Stomach (tissue), 9 donors: Measurements from ENCODE around the gene ATP2C1. TPM values are rescaled to one million over a fixed set of nuclear protein-coding genes. Genes with fewer than 3 reads are reported as not detected.

Experiments
- DNase-seq, 2 donors: peaks; one replicate each; pipeline versions ENCODE4 v3.0.0 to v3.0.0-alpha.2; 2013 to 2019
- H3K27ac ChIP-seq, 5 donors: fragments of 200-600 bp in 4 of 5; sonication (generic) in 4 of 5; one replicate each; pipeline ENCODE4 v1.5.1; 2013 to 2019; ENCODE audit warnings: mild to moderate bottlenecking in 1 of 5, moderate library complexity in 1 of 5
- H3K27me3 ChIP-seq, 3 donors: fragments of 200-600 bp; sonication (generic); one replicate each; pipeline ENCODE4 v1.5.1; 2017 to 2019; ENCODE audit warnings: mixed run types in 1 of 3
- H3K36me3 ChIP-seq, 4 donors: fragments of 200-600 bp; sonication (generic); 1 replicate in 3 of 4; 2 replicates in 1 of 4; pipeline ENCODE4 v1.5.1; 2016 to 2019
- H3K4me1 ChIP-seq, 4 donors: fragments of 200-600 bp; sonication (generic); one replicate each; pipeline ENCODE4 v1.5.1; 2016 to 2019
- H3K4me3 ChIP-seq, 4 donors: fragments of 200-600 bp; sonication (generic) in 3 of 4; one replicate each; pipeline ENCODE4 v1.5.1; 2016 to 2019; ENCODE audit warnings: mild to moderate bottlenecking in 1 of 4
- H3K9me3 ChIP-seq, 4 donors: fragments of 200-600 bp; sonication (generic); one replicate each; pipeline ENCODE4 v1.5.1; 2016 to 2019
- EP300 ChIP-seq: sonication (generic); formaldehyde crosslinking; IDR thresholded peaks from one replicate; pipeline ENCODE4 v1.6.1; 2017; ENCODE audit warnings: antibody characterized with exemption
- POLR2A ChIP-seq, 4 donors: fragments of 450-650 bp; IDR thresholded peaks; one replicate each; pipeline ENCODE4 v1.6.1; 2016; ENCODE audit warnings: antibody characterized with exemption in 4 of 4, control low read depth in 2 of 4, mild to moderate bottlenecking in 1 of 4, moderate library complexity in 1 of 4
- POLR2AphosphoS5 ChIP-seq, 3 donors: sonication (generic); formaldehyde crosslinking; IDR thresholded peaks; one replicate each; pipeline ENCODE4 v1.6.1; 2016; ENCODE audit warnings: antibody characterized with exemption in 3 of 3
- WGBS, 5 donors: extraction: QIAGEN DNeasy Blood & Tissue Kit in 3 of 5; methylation state at CpG; one replicate each; pipeline versions ENCODE4 v1.1.5 to v1.1.7; 2013 to 2018; 5-methylcytosine and 5-hydroxymethylcytosine counted together
- intact Hi-C: fragments of 100-400 bp; cut with DNase I; formaldehyde crosslinking; loops from one replicate; pipeline ENCODE4 v1.15.1; 2023; ENCODE audit warnings: low total_unique reads
- polyA plus RNA-seq, 3 donors: library from polyadenylated mRNA; stranded (reverse); fragments of 200-250 nt; gene quantifications; one replicate each; pipeline ENCODE4 v1.2.3, GENCODE V29; 2013
- total RNA-seq, 5 donors: library from RNA; depleted of rRNA; stranded (reverse); fragments of >200 nt; gene quantifications; one replicate each; pipeline versions ENCODE4 v1.1.0 to v1.2.3, GENCODE V29; 2014 to 2016
- TF ChIP-seq, protein P1 (sequence below), 7 experiments: fragments of 450-650 bp in 4 of 7; fragments of 200-600 bp in 3 of 7; sonication (generic) in 3 of 7; IDR thresholded peaks; one replicate each; pipeline ENCODE4 v1.5.1; 2016 to 2019; ENCODE audit warnings: antibody characterized with exemption in 7 of 7, control low read depth in 2 of 7, mild to moderate bottlenecking in 1 of 7
- donor health status: healthy with polysubstance abuse.
- donor health status: Bipolar disorder and iron deficiency.
- donor health status: healthy.

Gene ATP2C1
- total and polyA plus RNA-seq, 8 donors: 10.5 to 114 (median 33.0) TPM

DNA sequence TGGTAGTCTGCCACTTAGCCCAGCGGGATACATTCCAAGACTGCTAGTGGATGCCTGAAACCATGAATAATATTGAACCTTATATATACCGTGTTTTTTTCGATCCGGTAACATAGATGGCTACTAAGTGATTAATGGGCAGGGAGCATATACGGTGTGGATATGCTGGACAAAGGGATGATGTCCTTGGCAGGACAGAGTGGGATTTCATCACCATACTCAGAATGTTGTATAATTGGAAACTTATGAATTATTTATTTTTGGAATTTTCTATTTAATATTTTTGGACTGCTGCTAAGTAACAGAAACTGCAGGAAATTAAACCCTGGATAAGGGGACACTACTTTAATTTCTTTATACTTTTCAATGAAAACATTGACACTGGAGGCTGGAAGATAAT is 79.5 kb downstream of the ATP2C1 start:
- 93 to 97% (median 94%) methylated on average over 5 of the region's 5 CpGs for WGBS, 5 donors
- Histone ChIP-seq H3K4me3 (no peak overlapping the region), H3K27me3 (no peaks in the 10 kb centered on the region), H3K27ac (no peak overlapping the region), H3K9me3 (no peaks in the 10 kb centered on the region), H3K4me1 (no peaks in the 10 kb centered on the region), H3K36me3 (peaks cover 0 to 85% (median 65%) of the 10 kb centered on the region in 4 donors)
- DNase-seq: no peak
- intact Hi-C loops: no loop called here
- TF ChIP-seq POLR2A (IDR thresholded peaks at IDR 0.05): no peak

DNA sequence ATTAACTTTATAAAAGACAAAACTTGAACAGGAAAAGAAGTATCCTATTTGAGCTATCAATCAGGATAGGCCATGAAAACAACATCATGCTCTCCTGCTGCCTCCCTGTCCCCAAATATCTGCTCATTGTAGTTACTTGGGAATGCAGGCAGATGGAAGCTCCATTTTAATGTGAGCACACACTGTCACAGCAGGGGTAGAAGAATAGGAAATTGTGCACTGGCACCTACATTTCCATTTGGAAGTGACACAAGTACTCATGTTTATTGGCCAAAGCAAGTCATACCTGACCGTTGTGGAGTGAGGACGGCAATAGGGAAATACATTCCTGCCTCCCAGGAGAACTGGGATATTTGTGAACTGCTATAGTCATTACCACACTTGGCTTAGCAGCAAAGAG is 80.3 kb downstream of the ATP2C1 start:
- no peaks in the 10 kb centered on the region for H3K9me3 ChIP-seq
- H3K27ac ChIP-seq: no peak overlapping the region
- no peak for DNase-seq
- peaks cover 0 to 77% (median 61%) of the 10 kb centered on the region in 4 donors for H3K36me3 ChIP-seq
- no peaks in the 10 kb centered on the region for H3K4me1 ChIP-seq
- H3K27me3 ChIP-seq: no peaks in the 10 kb centered on the region
- intact Hi-C loops: no loop called here
- 85 to 97% (median 96%) methylated on average over 2 of the region's 2 CpGs for WGBS, 5 donors
- no peak overlapping the region for H3K4me3 ChIP-seq
- no peak for TF ChIP-seq POLR2A (IDR thresholded peaks at IDR 0.05)
- TF ChIP-seq, protein P1, sequence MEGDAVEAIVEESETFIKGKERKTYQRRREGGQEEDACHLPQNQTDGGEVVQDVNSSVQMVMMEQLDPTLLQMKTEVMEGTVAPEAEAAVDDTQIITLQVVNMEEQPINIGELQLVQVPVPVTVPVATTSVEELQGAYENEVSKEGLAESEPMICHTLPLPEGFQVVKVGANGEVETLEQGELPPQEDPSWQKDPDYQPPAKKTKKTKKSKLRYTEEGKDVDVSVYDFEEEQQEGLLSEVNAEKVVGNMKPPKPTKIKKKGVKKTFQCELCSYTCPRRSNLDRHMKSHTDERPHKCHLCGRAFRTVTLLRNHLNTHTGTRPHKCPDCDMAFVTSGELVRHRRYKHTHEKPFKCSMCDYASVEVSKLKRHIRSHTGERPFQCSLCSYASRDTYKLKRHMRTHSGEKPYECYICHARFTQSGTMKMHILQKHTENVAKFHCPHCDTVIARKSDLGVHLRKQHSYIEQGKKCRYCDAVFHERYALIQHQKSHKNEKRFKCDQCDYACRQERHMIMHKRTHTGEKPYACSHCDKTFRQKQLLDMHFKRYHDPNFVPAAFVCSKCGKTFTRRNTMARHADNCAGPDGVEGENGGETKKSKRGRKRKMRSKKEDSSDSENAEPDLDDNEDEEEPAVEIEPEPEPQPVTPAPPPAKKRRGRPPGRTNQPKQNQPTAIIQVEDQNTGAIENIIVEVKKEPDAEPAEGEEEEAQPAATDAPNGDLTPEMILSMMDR (IDR thresholded peaks at IDR 0.05): no peak
- no peak for TF ChIP-seq EP300
- no peak for TF ChIP-seq POLR2AphosphoS5 (IDR thresholded peaks at IDR 0.05)

DNA sequence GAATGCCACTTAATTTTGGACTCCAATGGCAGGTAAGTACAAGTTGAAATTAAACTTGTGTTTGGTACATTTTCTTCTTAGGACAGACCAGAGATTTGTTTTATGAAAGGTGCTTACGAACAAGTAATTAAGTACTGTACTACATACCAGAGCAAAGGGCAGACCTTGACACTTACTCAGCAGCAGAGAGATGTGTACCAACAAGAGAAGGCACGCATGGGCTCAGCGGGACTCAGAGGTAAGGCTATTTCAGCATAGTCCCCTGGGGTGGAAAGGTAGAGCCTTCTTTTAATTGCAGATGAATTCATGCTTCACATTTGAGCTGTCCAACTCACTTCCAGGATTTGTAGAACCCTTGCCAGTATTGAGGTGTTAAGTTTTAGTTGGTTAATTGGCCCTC is 81.4 kb downstream of the ATP2C1 start:
- 91 to 97% (median 94%) methylated on average over 3 of the region's 3 CpGs for WGBS, 5 donors
- Histone ChIP-seq H3K36me3 (peaks cover 0 to 73% (median 56%) of the 10 kb centered on the region in 4 donors), H3K9me3 (no peaks in the 10 kb centered on the region), H3K4me3 (no peak overlapping the region), H3K4me1 (no peaks in the 10 kb centered on the region), H3K27ac (no peak overlapping the region), H3K27me3 (no peaks in the 10 kb centered on the region)
- DNase-seq: no peak
- intact Hi-C loops: no loop called here
- TF ChIP-seq, protein P1 (IDR thresholded peaks at IDR 0.05): no peak

DNA sequence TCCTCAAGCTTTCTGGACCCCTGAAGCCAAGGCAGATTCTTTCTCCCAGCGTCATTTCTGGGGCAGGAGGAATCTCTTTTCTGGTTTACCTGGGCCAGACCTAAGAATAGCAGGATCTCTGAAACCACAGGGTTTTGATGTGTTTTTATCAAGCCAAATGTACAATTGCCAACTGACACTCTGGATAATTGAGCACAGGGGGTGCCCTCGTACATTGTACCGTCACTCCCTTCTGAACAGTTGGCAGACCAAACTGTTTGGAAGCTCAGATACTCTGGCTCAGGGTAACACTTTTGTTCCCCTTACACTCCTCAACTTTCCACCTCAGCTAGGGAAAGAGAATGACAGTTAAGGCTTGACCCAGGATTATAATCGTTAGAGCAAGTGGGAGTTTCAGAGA is 82.8 kb downstream of the ATP2C1 start:
- WGBS, 5 donors: 88 to 93% (median 92%) methylated on average over 4 of the region's 4 CpGs
- H3K27me3 ChIP-seq: no peaks in the 10 kb centered on the region

DNA sequence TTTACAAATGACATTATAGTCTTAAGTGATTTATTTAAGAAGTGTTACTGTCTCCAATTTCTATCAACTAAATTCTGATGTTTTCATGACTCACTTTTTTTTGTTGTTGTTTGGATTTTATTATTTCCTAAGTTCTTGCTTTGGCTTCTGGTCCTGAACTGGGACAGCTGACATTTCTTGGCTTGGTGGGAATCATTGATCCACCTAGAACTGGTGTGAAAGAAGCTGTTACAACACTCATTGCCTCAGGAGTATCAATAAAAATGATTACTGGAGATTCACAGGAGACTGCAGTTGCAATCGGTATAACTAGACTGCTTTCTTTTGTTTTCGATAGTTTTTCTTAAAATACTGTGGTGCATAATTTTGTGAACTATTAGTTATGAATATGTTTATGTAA is 85.2 kb downstream of the ATP2C1 start:
- Histone ChIP-seq H3K27ac (no peak overlapping the region), H3K36me3 (peaks cover 0 to 67% (median 59%) of the 10 kb centered on the region in 4 donors), H3K4me3 (no peak overlapping the region), H3K9me3 (no peaks in the 10 kb centered on the region), H3K4me1 (no peaks in the 10 kb centered on the region), H3K27me3 (no peaks in the 10 kb centered on the region)
- 91 to 98% (median 93%) methylated on average over 2 of the region's 2 CpGs for WGBS, 5 donors
- TF ChIP-seq EP300: no peak
- TF ChIP-seq POLR2AphosphoS5 (IDR thresholded peaks at IDR 0.05): no peak
- TF ChIP-seq, protein P1 (IDR thresholded peaks at IDR 0.05): no peak
- TF ChIP-seq POLR2A (IDR thresholded peaks at IDR 0.05): no peak
- no peak for DNase-seq
- intact Hi-C loops: no loop called here

More for the DNA sequence above, 82.8 kb downstream of the ATP2C1 start:
- no peaks in the 10 kb centered on the region for H3K9me3 ChIP-seq
- H3K27ac ChIP-seq: no peak overlapping the region
- no peak for DNase-seq
- H3K4me1 ChIP-seq: no peaks in the 10 kb centered on the region
- peaks cover 0 to 73% (median 54%) of the 10 kb centered on the region in 4 donors for H3K36me3 ChIP-seq
- intact Hi-C loops: no loop called here
- H3K4me3 ChIP-seq: no peak overlapping the region
- no peak for TF ChIP-seq EP300
- no peak for TF ChIP-seq POLR2AphosphoS5 (IDR thresholded peaks at IDR 0.05)
- TF ChIP-seq, protein P1 (IDR thresholded peaks at IDR 0.05): no peak
- no peak for TF ChIP-seq POLR2A (IDR thresholded peaks at IDR 0.05)
